ENCODE results near the gene CEMIP2.
"Not testable (repeated sequence)": the region's sequence is repeated elsewhere in the genome, so short reads cannot be mapped to it uniquely, and the experiment has no call there.

CEMIP2 gene

DNA sequence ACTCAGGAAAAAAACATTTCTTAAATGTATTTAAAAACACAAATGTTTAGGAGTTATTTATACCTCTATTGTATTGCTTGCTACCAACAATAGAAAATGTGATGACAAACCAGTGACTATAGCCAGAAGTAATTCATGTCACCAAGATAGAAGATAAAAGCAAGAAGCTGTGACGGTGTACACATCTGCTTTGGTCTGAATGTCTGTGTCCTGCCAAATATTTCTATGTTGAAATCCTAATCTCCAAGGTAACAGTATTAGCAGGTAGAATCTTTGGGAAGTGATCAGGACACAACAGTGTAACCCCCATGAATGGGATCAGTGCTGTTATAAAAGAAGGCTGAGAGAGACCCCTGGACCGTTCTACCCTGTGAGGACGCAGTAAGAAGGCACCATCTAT lies 74.7 kb downstream of the CEMIP2 start:
- no peak for DNase-seq (ENCODE audit: low read depth)
- TF ChIP-seq, protein P1, sequence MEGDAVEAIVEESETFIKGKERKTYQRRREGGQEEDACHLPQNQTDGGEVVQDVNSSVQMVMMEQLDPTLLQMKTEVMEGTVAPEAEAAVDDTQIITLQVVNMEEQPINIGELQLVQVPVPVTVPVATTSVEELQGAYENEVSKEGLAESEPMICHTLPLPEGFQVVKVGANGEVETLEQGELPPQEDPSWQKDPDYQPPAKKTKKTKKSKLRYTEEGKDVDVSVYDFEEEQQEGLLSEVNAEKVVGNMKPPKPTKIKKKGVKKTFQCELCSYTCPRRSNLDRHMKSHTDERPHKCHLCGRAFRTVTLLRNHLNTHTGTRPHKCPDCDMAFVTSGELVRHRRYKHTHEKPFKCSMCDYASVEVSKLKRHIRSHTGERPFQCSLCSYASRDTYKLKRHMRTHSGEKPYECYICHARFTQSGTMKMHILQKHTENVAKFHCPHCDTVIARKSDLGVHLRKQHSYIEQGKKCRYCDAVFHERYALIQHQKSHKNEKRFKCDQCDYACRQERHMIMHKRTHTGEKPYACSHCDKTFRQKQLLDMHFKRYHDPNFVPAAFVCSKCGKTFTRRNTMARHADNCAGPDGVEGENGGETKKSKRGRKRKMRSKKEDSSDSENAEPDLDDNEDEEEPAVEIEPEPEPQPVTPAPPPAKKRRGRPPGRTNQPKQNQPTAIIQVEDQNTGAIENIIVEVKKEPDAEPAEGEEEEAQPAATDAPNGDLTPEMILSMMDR (IDR thresholded peaks at IDR 0.05; ENCODE audit: insufficient read depth, low read depth, low read length, missing control alignments) = no peak
- H3K4me3 ChIP-seq (ENCODE audit: low read length) = no peak overlapping the region

DNA sequence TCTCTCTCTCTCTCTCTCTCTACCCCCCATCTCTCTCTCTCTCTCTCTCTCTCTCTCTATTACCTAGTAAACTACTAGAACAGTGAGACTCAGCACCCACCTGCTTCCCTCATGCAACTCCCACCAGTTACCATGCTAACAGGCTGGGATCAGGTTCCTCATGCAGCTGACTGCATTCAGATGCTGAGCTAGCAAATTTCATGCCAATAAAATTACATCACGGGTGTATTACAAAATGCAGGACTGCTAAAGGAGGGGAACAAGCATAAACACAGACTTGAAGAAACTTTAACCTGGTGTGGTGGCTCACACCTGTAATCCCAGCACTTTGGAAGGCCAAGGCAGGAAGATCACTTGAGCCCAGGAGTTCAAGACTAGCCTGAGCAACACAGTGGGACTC lies 76.0 kb downstream of the CEMIP2 start:
- peak; percentile 70 for DNase-seq (ENCODE audit: low read depth)
- TF ChIP-seq, protein P1 (IDR thresholded peaks at IDR 0.05; ENCODE audit: insufficient read depth, low read depth, low read length, missing control alignments) = no peak
- no peak overlapping the region for H3K4me3 ChIP-seq (ENCODE audit: low read length)

DNA sequence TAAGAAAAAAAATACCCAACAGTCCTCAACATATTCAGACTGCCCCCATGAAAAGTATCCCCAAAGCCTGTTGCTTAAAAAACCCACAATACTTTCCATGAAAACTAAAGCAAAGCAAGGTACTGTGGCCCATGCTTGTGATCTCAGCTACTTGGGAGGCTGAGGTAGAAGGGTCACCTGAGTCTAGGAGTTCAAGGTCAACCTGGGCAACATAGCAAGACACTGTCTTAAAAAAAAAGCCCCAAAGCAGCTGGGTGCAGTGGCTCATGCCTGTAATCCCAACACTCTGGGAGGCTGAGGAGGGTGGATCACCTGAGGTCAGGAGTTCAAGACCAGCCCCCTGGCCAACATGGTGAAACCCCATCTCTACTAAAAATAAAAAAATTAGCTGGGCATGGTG lies 76.7 kb downstream of the CEMIP2 start:
- H3K4me3 ChIP-seq (ENCODE audit: low read length); DNase-seq (ENCODE audit: low read depth): not testable (repeated sequence)

DNA sequence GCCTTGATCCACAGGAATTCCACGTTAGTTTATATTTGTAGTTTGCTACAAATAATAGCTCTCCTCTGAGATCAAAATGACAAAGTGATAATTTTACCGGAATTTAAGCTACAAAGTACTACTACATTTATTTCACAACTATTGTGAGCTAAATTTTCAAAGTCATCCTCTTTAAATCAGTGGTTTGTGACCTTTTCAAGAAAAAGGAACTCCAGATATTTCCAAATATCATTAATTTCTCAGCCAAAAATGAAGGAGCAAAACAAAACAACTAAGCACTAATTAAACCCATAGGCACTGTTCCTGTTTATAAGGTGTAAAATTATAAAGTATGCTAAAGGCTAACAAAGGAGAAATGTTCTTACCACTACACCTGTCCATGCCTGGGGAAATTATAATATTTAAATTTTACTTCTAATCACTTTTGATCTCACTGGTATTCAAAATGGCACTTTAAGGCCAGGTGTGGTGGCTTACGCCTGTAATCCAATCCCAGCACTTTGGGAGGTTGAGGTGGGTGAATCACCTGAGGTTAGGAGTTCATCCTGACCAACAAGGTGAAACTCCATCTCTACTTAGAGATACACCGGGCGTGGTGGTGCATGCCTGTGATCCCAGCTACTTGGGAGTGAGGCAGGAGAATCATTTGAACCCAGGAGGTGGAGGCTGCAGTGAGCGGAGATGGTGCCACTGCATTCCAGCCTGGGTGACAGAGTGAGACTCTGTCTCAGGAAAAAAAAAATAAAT lies 77.5 kb downstream of the CEMIP2 start:
- TF ChIP-seq, protein P1 (IDR thresholded peaks at IDR 0.05; ENCODE audit: insufficient read depth, low read depth, low read length, missing control alignments) = no peak
- DNase-seq (ENCODE audit: low read depth) = peak; percentile 32
- H3K4me3 ChIP-seq (ENCODE audit: low read length) = no peak overlapping the region

DNA sequence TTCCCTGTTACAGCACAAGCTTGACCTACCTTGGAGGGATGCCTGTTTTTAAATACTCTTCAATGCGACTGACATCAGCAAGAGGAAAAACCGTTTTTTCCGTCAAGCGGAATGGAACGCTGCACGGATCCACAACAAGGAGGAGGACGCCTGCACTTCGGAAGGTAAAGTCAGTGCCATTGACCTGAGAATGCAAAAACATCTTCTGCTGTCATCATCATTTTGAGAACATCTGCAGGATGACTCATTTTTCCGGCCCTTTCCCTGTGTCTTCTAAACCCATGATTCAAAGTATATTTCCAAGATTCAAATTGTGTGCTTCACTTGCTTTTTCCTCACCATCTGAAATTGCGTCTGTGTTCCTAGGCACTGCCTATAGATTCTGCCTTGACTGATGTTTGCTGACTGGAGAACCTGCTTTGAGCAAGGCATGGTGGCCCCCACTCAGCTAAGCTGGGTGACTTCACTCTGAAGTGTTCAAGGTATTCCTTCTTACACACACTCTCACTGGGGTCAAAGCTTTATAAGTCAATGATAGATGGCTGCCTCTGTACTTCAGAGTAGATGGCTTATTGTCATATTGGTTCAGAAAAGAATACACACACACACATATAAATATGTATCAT lies 78.1 kb downstream of the CEMIP2 start:
- TF ChIP-seq, protein P1 (IDR thresholded peaks at IDR 0.05; ENCODE audit: insufficient read depth, low read depth, low read length, missing control alignments) = no peak
- peak; percentile 47 for DNase-seq (ENCODE audit: low read depth)
- H3K4me3 ChIP-seq (ENCODE audit: low read length) = no peak overlapping the region

DNA sequence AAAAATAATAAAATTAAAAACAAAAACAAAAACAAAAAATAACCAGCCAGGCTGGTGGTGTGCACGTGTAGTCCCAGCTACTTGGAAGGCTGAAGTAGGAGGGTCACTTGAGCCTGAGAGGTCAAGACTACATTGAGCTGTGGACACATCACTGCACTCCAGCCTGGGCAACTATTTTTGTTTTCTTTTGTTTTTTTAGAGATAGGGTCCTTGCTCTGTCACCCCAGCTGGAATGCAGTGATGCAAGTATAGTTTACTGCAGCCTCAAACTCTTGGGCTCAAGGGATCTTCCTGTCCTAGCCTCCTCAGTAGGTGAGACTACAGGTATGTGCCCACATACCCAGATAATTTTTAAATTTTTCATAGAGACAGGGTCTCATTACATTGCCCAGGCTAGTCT lies 80.6 kb downstream of the CEMIP2 start:
- TF ChIP-seq, protein P1 (IDR thresholded peaks at IDR 0.05; ENCODE audit: insufficient read depth, low read depth, low read length, missing control alignments) = no peak
- no peak for DNase-seq (ENCODE audit: low read depth)
- no peak overlapping the region for H3K4me3 ChIP-seq (ENCODE audit: low read length)

DNA sequence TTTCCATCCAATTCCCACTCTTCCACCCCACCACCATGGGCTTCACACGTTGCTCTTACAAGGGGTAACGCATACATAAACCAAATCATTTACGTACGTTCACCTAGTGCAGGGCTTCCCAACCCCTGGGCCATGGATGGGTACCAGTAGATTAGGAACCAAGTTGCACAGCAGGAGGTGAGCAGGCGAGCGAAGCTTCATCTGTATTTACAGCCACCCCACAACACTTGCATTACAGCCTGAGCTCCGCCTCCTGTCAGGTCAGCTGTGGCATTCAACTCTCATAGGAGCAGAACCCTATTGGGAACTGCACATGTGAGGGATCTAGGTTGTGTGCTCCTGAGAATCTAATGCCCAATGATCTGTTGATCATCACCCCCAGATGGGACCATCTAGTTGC lies 82.3 kb downstream of the CEMIP2 start:
- no peak overlapping the region for H3K4me3 ChIP-seq (ENCODE audit: low read length)
- DNase-seq (ENCODE audit: low read depth) = no peak
- TF ChIP-seq, protein P1 (IDR thresholded peaks at IDR 0.05; ENCODE audit: insufficient read depth, low read depth, low read length, missing control alignments) = no peak
